Cardiac muscle cell (in vitro differentiated cells and primary cell): ENCODE data around the gene ITFG1. TPM values are rescaled to one million over a fixed set of nuclear protein-coding genes. Genes with fewer than 3 reads are reported as not detected.
A peak's percentile ranks its signal among the peaks of the same experiment; 100 is the strongest.
"Not testable (repeated sequence)": the region's sequence is repeated elsewhere in the genome, so short reads cannot be mapped to it uniquely, and the experiment has no call there.

ENCODE experiments used
- DNase-seq, 2 donors: peaks; one replicate each; pipeline versions ENCODE4 v3.0.0 to v3.0.0-alpha.2; 2010 to 2017; ENCODE audit warnings: low read depth in 1 of 2, low spot score in 1 of 2
- H3K27ac ChIP-seq: fragments of 200-600 bp; sonication (generic); 2 replicates; pipeline ENCODE4 v1.5.1; 2016
- H3K27me3 ChIP-seq: fragments of 200-600 bp; sonication (generic); 2 replicates; pipeline ENCODE4 v1.6.0; 2016; ENCODE audit warnings: control low read depth
- H3K36me3 ChIP-seq: fragments of 200-600 bp; sonication (generic); 2 replicates; pipeline ENCODE4 v1.5.1; 2016; ENCODE audit warnings: control low read depth
- H3K4me1 ChIP-seq: fragments of 200-600 bp; sonication (generic); 2 replicates; pipeline ENCODE4 v1.8.1; 2017; ENCODE audit warnings: low read depth, mild to moderate bottlenecking, mixed run types
- H3K4me3 ChIP-seq: fragments of 200-600 bp; sonication (generic); 2 replicates; pipeline ENCODE4 v1.5.1; 2016; ENCODE audit warnings: mild to moderate bottlenecking
- H3K9me3 ChIP-seq: fragments of 200-600 bp; sonication (generic); 2 replicates; pipeline ENCODE4 v1.5.1; 2017; ENCODE audit warnings: low read depth, mild to moderate bottlenecking, control low read depth
- CTCF ChIP-seq: IDR thresholded peaks from 2 replicates; pipeline ENCODE4 v1.5.1; 2012; ENCODE audit warnings: low read depth, mild to moderate bottlenecking, low read length
- polyA plus RNA-seq: library from polyadenylated mRNA; unstranded; fragments of >200 nt; fragmentation: Nextera tagmentation; extraction: Ambion mirVana; gene quantifications from 2 replicates; pipeline ENCODE4 v1.2.1, GENCODE V29; 2016
- total RNA-seq: library from RNA; depleted of rRNA; stranded (reverse); fragments of >200 nt; gene quantifications from 2 replicates; pipeline ENCODE4 v1.2.3, GENCODE V29; 2016

Gene ITFG1
- total and polyA plus RNA-seq, 2 experiments from 2014 or later, result 44.5 to 118 TPM

DNA sequence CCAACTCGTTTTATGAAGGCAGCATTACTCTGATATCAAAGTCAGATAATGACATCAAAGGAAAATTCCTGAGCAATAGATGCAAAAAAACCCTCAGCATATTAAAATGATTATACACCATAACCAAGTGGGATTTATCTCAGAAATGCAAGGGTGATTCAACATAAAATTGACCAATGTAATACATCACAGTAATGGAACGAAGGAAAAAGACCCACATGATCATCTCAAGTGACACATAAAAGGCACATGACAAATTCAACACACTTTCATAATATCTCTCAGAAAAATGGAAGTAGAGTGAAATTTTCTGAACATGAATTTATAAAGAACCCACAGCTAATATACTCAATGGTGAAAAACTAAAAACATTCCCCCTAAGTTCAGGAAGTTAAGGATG, 118.8 kb downstream of the ITFG1 start:
- Histone ChIP-seq H3K4me1 (no peaks in the 10 kb centered on the region), H3K9me3 (no peaks in the 10 kb centered on the region), H3K4me3 (no peak overlapping the region), H3K27ac (no peak overlapping the region), H3K27me3 (no peaks in the 10 kb centered on the region), H3K36me3 (no peaks in the 10 kb centered on the region)
- no peak for TF ChIP-seq CTCF
- no peak for DNase-seq

GRCh38 chr16:47330562-47330961, 130.3 kb downstream of the ITFG1 start:
- H3K4me3 ChIP-seq, H3K27me3 ChIP-seq, H3K36me3 ChIP-seq, DNase-seq, H3K27ac ChIP-seq, H3K4me1 ChIP-seq, H3K9me3 ChIP-seq: not testable (repeated sequence)

DNA sequence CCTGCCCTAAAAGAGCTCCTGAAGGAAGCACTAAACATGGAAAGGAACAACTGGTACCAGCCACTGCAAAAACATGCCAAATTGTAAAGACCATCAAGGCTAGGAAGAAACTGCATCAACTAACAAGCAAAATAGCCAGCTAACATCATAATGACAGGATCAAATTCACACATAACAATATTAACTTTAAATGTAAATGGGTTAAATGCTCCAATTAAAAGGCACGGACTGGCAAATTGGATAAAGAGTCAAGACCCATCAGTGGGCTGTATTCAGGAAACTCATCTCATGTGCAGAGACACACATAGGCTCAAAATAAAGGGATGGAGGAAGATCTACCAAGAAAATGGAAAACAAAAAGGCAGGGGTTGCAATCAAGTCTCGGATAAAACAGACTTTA, 136.6 kb downstream of the ITFG1 start:
- H3K27ac ChIP-seq, result not testable (repeated sequence)

GRCh38 chr16:47323241-47323640, 137.6 kb downstream of the ITFG1 start:
- Histone ChIP-seq H3K9me3 (no peaks in the 10 kb centered on the region), H3K27me3 (no peaks in the 10 kb centered on the region), H3K4me1 (peaks cover 3% of the 10 kb centered on the region), H3K4me3 (no peak overlapping the region), H3K36me3 (no peaks in the 10 kb centered on the region), H3K27ac (no peak overlapping the region)
- DNase-seq, result no peak
- no peak for TF ChIP-seq CTCF

More for the DNA sequence above, 136.6 kb downstream of the ITFG1 start:
- H3K27me3 ChIP-seq, H3K36me3 ChIP-seq, DNase-seq, H3K4me3 ChIP-seq, H3K4me1 ChIP-seq, H3K9me3 ChIP-seq: not testable (repeated sequence)

GRCh38 chr16:47320546-47321310, 140.1 kb downstream of the ITFG1 start:
- Histone ChIP-seq H3K27me3 (no peaks in the 10 kb centered on the region), H3K4me1 (peaks cover 3% of the 10 kb centered on the region), H3K4me3 (no peak overlapping the region), H3K27ac (peak overlapping the region; percentile 0), H3K9me3 (no peaks in the 10 kb centered on the region), H3K36me3 (no peaks in the 10 kb centered on the region)
- DNase-seq, result peak in 1 of 2 donors; percentile 6
- no peak for TF ChIP-seq CTCF

DNA sequence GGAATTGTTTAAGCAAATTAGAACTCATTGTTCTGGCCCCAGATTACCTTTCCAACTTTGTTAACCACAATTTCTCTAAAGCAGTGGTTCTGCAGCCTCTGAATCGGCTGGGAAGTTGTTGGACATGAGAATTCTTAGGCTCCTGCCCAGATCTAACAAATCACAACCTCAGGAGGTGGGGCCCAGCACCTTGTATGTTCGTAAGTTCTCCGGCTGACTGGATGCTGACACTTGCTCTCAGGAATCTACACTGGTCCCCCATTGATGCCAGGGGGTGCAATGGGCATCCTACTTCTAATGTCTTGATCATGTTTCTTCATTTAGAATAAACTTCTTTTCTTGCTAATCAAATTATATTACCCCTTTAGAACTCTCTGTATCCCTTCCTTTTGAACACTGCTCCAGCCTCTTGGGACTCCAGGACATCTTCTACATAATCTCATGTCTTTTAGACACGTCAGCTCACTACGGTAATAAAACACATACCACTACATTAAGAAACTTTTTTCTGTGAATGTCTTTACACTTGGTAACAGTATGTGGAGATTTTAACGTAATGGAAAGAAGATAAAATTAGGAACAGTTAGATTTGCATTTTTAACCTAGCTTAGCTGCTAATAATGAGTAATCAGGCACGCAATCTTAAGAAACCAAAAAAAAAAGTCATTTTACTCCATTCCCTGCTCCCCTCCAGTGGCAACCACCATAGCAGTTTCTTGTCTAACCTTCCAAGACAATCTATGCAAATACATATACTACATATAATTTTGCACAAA, 143.2 kb downstream of the ITFG1 start:
- Histone ChIP-seq H3K27ac (no peak overlapping the region), H3K4me1 (peaks cover 3% of the 10 kb centered on the region), H3K9me3 (no peaks in the 10 kb centered on the region), H3K27me3 (no peaks in the 10 kb centered on the region), H3K36me3 (no peaks in the 10 kb centered on the region), H3K4me3 (no peak overlapping the region)
- no peak for DNase-seq
- no peak for TF ChIP-seq CTCF
